HTERT RPE-1 (cell line): Measurements from ENCODE around the gene SPAG6.

Experiments
- in situ Hi-C: fragments of 300-500 bp; cut with MboI; formaldehyde crosslinking; loops from 4 replicates; pipeline ENCODE4 v1.14.3; 2020; ENCODE audit warnings: low sequenced_read_pairs

The SPAG6 gene

DNA sequence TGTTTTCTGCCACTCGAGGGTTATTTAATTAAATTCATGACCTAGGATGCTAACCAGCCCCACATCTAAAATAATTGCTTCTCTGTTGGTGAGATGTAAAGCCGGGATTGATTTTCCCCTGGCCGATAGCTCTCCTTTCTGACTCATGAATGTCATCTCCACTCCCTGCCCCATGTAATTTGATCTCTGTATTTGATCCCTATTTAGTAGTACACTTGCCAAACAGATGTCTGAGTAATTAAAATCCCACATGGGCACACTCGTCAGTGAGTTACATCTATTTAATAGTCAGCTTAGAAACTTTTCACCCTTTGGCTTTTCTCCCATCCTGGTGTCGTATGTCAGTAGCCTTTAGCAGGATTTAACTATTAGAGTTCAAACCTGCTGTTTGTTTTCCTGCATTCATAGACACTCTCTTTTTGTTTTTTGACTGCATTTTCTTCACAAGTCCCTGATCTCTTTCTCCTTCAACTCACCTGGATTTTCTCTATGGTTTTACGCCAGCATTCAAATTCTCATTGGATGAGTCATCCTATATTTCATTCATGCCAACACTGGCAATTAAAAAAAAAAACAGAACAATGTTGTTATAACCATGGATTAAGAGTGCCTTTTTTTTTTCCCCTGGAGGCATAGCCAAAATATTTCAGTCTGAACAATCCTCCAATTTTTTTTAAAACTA lies 82.7 kb downstream of the SPAG6 start:
- in situ Hi-C loops, result no loop called here

DNA sequence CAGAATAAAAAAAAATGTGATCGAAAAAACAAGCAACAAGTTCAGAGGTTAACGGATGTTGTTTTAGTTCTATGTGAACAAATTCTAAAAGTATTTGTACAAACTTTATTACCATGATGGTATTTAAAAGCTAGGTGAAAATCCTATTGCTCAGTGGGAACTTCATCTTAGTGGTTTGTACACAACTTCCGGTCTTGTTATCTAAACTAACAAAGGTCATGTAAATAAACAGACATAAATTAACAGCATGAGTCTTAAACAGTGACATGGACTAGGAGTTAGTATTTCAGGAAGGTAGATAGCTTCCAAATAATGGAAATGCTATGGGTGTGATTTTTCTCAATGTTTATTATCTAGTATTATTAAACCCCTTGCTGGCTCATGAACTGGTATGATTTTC lies 83.8 kb downstream of the SPAG6 start:
- in situ Hi-C loops, result no loop called here

DNA sequence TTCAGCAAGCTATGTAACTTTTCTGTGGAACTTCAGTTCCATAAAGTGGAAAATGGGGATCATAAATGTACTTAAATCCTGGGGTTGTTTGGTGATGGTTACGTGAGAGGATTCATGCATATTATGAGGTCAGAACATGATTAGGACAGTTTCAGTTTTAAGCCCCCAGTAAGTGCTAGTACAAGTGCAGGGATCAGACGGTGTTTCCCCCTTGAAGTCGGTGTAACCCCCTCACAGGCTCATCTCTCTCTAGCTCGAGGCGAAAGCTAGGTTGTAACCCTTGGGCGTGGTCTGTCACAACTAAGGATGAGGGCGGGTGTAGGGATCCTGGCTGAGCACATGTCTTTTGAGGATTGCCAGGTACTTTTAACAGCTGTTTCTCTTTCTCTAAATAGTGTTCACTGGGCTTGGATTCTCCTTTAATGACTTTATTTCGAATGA lies 84.7 kb downstream of the SPAG6 start:
- in situ Hi-C loops, result no loop called here

DNA sequence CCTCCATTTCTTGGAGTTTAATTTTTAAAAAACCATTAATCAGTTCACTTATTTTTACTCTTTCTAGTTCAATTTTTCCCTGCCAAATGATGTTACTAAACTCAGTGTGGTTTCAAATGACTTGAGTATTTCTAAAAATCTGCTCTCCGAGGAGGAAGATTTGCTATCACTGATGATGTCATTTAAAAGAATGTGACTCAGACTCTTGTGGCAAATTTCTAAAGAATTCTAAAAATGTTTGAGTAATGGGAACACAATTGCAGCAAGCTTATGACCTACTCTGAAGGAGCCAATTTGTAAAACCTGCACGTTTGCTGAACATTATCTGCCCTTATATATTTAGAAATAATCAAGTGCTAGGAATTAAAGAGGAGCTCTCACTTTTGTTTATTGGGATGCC lies 88.6 kb downstream of the SPAG6 start:
- in situ Hi-C loops, result no loop called here

DNA sequence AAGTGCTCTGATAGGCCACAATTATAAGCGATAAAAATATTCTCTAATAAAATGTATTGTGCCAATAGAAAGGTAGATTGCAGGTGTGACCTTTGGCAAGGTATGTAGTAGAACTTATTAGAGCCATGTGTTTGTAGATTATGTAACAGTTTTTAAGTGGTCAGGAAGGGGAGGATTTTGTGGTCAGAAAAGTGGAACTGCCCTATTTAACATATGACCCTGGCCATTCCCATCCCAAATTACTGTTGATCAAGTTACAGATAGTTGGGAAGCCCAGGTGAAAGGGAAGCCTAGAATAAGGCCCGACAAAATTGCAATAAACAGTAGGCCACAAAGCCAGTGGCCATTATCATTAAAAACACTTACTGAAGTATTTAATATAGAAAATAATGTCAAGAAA lies 89.2 kb downstream of the SPAG6 start:
- in situ Hi-C loops, result no loop called here

DNA sequence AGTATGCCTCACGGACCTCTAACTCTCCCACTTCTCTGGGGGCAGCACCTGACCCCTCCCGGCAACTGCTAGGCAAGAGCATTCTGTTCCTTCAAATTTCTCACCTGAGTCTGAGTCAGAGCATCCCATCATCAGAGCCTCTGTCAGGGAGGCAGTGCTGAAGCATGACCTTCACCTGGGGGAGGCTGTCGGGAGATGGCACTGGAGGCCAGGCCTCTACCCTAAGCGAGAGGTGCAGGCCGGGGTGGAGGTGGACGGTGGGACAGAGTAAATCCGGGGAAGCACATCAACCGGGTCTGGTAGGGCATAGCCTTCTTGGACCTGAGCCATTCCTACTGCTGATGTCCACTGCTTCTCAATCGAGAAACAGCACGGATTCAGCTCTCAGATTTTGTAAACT lies 90.4 kb downstream of the SPAG6 start:
- in situ Hi-C loops, result no loop called here

DNA sequence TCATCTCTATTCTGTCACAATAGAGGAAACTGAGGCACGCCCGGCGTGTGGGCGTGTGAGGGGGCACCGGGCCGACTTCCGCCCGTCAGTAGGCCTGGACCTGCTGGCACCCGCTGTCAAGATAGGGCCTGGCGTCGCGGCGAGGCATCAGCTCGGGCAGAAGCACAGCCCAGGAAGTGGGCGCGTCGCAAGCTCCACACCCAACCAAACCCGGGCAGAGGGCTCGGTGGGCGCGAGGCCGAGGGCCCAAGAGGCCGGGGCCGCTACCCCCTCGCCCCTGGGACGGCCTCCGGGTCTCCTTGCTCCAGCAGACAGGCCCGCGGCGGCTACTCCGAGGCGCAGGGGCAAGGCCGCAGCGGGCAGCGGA lies 91.2 kb downstream of the SPAG6 start:
- in situ Hi-C loops, result no loop called here

DNA sequence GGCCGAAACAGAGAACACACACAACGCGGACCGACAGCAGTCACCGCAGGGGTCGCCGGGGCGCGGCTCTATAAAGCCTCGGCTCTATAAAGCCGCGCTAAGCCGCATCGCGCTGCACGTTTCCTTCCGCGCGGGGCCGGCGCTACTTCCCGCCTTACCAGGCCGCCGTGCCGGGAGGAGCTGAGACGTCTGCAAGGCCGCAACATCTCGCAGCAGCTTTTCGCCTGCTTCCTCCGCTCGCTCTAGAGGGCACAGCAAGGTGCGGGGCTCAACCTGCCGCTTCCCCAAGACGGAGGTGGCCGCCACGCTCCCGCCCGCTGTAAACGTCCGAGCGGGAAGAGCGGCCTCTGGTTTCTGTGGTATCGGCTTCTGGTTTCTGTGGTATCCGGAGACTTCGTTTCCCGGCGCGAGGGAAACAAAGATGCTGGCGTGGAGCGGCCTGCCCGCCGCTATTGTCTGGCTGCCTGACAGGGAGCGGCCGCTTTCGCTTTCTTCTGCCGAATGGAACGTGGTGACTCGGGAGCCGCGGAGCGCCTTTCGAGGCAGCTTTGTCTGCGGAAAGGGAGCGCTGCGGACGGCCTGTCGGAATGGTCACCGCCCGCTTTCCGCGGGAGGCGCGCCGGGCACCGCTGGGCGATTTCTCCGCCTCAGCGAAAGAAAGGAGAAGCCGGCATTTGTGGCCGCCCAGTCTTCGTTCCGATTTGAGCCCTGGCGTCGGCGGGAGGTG lies 91.8 kb downstream of the SPAG6 start:
- in situ Hi-C loops, result no loop called here

DNA sequence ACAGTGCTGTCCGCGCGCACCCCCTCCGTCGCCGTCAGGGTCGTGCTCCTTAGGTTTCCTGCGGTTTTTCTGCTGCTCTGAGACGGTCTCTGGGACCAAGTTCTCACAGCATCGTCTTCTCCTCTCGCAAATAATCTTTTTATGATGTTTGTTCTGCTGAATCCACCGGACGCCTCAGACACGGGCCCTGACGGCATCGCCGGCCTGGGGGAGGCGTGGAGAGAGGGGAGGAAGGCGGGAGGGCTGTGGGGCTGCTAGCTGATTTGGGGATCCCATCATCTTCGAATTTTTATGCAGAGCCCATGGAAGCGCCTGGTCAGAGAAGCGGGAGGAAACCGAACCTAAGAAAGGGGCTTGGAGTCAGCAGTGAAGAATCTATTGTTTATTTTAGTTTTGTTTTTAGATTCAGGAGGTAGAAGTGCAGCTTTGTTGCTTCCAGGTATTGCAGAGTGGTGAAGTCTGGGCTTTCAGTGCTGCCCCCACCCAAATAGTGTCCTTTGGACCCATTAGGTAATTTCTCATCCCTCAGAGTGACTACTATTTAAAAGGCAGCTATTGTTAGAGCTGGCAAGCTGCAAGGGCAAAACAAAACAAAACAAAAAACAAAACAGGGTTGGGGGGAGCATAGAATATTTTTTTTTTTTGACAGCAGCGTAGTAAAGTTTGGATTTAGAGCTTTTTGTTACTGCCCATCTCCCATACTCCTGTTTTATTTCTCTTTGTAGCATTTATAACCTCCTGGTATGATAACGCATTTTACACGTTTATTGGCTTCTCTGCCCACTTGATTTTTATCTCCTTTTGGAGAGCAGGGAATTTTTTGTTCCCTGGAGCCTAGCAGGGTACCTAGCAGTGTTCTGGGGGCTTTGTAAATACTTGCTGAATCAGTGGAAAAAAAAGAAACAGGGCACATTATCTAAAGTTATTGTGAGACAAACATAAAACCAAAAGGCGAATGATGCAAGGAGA lies 92.6 kb downstream of the SPAG6 start:
- in situ Hi-C loops, result no loop called here

DNA sequence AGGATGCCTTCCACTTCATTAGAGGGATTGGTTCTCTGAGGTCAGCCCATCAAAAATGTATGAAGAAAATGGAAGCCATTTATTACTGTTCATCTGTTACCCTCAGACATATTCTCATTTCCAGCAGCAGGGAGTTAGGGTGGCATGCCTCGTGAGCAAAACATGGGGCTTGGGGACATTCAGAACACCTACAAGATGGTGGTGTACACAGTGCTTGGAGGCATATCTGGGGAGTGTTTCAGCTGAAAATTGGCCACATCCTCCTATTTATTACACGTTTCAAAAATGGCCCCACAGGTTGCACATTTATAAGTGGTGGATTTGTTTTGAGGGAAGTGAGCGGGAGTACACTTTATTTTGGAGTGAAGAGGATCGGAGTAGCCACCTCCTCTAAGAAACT lies 93.4 kb downstream of the SPAG6 start:
- in situ Hi-C loops, result no loop called here

DNA sequence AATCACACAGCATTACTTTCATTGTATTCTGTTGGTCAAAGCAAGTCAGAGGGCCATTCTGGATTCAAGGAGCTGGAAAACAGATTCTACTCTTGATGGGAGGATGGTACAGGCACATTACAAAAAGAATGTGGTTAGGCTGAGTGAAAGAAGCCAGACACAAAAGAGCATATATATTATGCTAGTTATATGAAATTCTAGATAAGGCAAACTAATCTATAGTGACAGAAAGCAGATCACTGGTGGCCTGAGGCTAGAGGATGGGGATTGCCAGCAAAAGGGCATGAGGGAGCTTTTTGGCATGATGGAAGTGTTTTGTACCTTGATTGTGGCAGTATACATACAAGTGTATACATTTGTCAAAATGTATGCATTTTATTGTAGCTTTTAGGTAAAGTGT lies 96.8 kb downstream of the SPAG6 start:
- in situ Hi-C loops, result no loop called here

DNA sequence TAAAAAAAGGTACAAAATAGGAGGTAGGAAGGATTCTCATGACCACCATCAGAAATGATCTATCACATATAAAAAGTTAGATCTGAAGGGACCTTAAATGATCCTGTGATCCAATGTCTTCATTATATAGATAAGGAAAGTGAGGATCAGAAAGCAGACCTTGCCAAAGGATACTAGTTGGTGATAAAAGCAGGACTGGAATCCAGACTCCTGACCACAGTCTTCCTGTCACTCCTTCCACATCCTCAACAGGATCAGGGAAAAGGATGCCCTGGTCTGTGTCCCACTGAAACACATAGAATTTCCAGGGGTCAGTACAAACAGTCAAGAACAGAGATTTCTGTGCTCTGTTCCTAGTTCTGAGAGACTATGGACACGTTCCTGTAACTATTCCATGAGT lies 97.2 kb downstream of the SPAG6 start:
- in situ Hi-C loops, result no loop called here

DNA sequence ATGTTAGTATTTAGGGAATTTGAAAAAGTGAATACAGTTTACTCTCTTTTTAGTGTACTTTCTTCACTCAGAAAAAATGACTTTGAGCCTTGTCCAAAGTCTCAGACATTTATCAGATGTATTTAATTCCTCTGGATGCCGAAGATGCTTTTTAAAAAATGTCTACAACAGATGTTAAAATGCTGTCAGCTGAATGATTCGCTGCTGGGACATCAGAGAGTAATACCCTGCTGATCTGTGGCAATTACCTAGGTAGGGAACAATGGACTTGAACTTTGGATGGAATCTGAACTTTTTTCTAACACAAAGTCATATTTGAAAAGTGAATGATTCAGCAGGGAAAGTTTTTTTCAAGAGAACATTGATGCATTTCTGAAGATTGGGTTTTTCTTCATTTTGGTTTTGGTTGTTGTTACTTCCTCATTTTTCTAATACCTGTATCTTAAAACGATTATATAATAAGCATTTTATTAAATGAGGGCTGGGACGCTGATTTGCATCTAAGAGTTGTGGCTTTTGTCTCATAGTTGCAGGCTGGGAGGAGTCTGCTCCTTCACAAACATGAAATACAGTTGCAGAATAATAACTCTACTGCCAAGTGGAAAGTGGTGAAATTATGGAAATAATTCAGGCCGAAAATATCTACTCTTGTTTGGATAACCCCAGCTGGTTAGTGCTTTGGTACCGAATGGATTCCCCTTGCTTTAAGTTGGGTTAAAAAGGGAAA lies 98.0 kb downstream of the SPAG6 start:
- in situ Hi-C loops, result no loop called here

DNA sequence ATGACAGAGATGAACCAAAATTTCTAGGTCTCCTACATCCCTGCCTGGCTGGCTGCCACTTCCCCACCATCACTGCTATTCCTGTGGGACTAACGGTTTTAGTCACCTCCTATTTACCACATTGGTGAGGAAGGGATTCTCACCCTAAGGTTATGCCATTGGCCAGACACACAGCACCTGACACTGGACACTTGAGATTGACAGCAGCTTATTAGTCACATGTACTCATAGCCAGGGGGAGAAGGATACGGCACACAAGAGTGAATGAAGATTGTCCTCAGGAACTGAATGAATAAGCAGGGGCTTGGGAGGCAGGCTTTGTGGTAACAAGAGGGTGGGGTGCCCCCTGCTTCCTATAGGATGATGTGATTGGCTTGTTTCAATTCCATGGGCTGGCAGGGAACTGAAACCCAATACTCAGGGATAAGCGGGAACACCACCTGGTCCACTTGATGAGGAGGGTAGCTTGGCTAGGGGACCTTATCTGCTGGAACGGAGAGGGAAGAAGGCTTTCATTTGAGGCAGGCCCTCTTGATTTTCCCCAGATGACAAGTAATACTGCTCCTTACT lies 99.0 kb downstream of the SPAG6 start:
- in situ Hi-C loops, result no loop called here

DNA sequence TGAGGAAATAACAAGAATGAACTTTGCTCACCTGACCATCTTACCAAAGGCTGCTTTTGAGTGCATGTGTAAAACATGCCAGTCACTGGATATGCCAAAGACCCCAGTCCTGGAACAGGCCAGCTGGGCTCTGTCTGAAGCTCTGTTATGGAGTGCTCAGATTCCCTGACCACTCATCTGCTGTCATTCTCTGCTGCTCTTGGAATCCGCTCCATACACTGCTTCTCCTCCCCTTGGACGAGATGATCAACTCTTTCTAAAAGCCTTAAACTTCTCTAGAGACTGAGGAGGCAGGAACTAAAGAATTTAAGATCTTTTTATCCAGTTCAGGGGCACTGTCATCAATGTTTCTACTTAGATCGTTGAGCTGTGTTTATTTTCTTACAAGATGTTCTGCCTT lies 100.2 kb downstream of the SPAG6 start:
- in situ Hi-C loops, result no loop called here

DNA sequence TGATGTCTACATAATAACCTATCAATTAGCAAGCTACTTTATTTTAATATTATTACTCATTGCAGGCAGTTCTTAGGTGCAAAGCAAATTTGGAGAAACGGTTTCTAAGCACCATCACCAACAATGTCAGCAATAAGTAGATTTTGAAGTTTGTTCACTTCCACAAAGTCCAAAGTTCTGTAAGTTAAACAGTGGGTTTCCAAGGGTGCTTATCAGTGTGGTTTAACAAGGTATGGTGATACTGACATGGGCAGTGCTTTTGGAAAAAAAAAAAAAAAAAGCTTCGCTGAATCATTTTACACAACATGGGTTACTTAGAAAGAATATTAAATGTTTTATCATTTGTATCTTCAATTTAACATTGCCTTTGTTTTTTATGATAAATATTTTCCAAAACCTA lies 101.8 kb downstream of the SPAG6 start:
- in situ Hi-C loops, result no loop called here

DNA sequence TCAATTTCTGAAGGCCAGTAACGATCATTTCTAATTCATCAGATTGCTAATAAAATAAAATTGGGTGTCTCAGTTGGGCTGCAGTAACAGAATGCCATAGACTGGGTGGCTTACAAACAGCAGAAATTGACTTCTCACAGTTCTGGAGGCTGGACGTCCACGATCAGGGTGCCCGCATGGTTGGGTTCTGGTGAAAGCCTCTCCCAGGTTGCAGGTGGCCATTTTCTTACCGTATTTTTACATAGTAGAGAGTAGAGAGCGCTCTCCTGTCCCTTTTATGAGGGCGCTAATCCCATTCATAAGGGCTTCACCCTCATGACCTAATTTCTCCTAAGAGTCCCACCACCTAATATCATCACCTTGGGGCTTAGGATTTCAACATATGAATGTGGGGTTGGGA lies 106.0 kb downstream of the SPAG6 start:
- in situ Hi-C loops, result no loop called here

DNA sequence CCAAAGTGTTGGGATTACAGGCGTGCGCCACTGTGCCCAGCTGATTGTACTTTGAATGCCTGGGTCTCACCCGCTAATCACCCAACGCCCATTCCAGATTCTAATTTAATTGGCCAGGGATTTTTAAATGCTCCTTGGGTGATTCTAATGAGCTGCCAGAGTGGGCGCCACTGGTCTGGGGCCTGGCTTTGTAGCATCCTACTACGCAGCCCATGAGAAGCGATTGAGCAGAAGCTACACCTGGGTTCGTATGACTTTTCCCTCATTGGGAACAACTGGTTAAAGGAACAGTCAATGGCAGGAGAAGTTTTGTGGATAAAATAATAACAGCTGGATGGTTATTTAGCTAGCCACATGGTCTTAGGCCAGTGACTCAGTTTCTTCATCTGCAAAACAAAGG lies 108.0 kb downstream of the SPAG6 start:
- in situ Hi-C loops, result no loop called here

DNA sequence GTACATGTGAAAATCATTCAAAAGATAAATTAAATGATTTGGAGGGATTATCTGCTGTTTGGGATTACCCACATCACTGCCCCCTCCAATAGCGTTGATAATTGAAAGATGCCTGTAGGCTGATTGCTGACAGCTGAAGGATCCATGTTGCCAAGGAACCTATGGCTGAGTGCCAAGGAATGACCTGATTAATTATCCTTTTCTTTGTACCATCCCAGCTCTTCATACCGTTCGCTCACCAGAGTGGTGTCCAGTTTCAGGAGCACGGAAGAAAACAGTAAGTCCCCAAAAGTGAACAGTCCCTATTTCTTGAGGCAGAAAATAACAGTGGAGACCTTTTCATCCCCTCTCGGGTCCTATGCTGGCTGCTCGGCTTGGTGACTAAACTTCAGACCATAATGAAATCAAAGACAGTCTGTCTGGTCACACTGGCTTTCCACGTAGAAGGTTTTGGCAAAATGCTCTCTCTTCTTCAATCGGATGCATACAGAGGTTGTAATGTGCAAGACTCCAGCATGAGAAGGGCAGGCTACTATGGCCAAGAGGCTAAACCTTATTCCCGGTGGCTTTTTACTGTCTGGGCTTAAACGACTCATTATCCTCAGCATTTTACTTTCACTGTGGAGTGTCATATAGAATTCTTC lies 108.8 kb downstream of the SPAG6 start:
- in situ Hi-C loops, result no loop called here

DNA sequence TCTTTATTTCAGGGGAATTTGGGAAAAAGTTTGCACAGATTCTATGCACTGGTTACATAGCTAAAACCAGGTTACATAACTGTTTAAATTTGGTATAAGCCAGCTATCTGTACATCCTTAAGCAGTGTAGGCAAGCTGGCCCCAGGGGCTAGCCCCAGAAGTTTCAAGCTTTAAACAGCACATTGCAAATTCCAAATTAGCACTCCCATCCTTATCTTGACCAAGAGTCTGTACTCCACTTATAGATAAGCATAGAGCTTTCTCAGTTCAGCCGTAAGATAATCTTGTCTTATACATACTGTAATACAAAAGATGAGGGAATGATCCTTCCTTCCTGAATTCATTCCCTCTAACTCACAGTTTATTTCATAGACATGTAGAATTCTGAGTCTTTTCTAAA lies 109.3 kb downstream of the SPAG6 start:
- in situ Hi-C loops, result no loop called here
